ENCODE measurements around the gene GPHN. TPM values are rescaled to one million over a fixed set of nuclear protein-coding genes. Genes with fewer than 3 reads are reported as not detected.
"Not testable (repeated sequence)": the region's sequence is repeated elsewhere in the genome, so short reads cannot be mapped to it uniquely, and the experiment has no call there.

The GPHN gene
- total RNA-seq, 2 donors from 2014 or later: 21.3 to 24.9 TPM

DNA sequence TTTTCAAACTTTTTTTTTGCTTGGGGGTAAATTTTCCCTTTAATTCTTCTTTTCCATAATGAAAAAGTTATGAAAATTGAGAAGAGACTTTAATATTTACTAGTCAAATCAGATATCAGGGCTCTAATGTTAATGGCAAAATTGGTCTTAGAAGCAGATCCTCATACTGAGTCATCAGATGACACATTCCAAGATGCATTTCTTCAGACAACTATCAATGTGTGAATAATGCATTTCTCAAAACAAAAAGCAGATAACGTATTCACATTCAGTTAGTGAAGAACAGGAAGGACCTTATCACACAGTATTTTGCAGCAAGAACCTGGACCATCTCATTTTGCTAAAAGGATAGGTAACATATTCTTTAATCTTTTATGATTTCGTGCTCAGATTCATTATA is 130.7 kb downstream of the GPHN start:
- DNase-seq (ENCODE audit: low spot score): no peak
- intact Hi-C loops (cut with DNase I): no loop called here

DNA sequence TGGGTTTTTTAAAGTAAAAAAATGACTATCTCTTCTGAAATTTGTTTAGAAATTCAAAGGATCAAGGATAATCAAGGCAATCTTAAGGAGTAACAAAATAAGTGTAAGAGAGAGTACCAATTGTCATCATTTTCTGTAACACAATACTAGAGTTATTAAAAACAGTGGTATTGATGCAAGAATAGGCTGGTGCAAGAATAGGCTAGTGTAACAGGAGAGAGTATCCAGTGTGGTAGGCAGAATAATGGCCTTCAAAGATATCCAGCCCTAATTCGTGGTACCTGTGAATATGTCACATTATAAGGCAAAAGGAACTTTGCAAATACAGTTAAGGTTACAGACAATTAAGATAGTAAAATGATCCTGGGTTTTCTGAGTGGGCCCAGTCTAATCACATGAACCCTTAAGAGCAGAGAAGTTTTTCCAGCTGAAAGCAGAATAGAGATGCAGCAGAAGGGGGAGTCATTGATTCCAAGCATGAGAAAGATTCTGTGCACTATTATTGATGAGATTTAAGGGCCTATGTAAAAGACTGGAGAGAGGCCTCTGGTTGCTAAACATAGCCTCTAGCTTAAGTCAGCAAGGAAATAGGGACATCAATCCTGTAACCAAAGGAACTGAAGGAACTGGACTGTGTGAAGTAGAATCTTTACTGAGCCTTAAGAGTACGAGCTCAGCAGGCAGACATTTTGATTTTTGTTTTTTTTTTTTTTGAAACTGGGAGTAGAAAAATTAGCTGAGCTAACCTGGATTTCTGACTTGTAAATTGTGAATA is 134.1 kb downstream of the GPHN start:
- intact Hi-C loops (cut with DNase I): no loop called here
- DNase-seq (ENCODE audit: low spot score): no peak

GRCh38 chr14:66643344-66643743 is 135.4 kb downstream of the GPHN start:
- no peak for DNase-seq (ENCODE audit: low spot score)
- intact Hi-C loops (cut with DNase I): no loop called here

- intact Hi-C loops (cut with DNase I): no loop called here
- DNase-seq (ENCODE audit: low spot score): no peak
Measured at GRCh38 chr14:66645716-66646115, 137.8 kb downstream of the GPHN start.

GRCh38 chr14:66649498-66649897 is 141.6 kb downstream of the GPHN start:
- intact Hi-C loops (cut with DNase I): no loop called here
- DNase-seq (ENCODE audit: low spot score): no peak

- no peak for DNase-seq (ENCODE audit: low spot score)
- intact Hi-C loops (cut with DNase I): no loop called here
Measured at GRCh38 chr14:66650491-66650911, 142.6 kb downstream of the GPHN start.

DNA sequence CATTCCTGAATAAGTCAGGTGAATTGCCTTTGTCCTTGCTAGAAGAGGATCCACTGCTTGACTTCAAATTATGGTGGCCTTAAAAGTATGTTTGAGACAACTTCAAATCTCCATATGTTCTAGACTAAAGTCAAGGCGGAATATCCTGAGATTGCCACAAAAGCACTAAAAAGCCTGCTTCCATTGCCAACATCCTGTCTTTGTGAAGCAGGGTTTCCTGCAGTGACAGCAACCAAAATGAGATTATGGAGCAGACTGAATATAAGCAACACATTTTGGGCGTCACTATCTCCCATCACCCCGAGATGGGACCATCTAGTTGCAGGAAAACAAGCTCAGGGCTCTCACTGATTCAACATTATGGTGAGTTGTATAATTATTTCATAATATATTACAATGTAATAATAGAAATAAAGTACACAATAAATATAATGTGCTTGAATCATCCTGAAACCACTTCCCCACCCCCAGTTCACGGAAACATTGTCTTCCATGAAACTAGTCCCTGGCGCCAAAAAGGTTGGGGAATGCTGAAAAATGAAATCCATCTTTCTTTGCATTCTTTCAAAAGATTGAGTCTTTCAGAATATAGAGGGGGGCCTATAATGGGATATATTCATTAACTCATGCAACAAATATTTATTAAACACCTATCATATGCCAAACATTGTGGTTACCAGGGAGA is 143.7 kb downstream of the GPHN start:
- DNase-seq (ENCODE audit: low spot score): no peak
- intact Hi-C loops (cut with DNase I): no loop called here

DNA sequence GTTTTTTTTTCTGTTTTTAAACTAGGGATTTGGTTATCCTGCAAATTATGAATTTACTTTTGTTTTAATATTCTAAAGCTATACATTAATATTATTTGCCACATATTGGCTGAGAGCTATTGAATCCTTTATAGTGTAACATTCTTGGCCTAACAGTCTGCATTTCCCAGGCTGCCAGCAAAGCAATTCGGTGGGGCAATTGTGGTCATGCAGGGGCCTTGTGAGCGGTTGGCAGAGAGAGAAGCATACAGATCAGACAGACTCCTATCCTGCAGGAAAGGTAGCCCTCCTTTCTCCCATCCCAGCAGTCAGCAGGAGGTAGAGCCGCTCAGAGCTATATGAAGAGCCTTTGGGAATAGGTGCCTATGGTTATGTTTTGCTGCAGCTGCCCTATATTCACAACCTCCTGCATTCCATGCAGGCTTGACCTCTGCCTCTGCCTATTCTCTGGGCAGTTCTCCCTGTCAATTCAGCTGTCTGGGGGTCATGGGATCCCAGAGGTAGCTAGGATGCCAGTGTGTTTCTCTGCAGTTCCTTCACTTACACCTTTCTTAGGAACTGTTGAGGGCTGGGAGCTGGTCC is 144.7 kb downstream of the GPHN start:
- DNase-seq (ENCODE audit: low spot score): no peak
- intact Hi-C loops (cut with DNase I): no loop called here

GRCh38 chr14:66657780-66658179 is 149.8 kb downstream of the GPHN start:
- no peak for DNase-seq (ENCODE audit: low spot score)
- intact Hi-C loops (cut with DNase I): no loop called here

DNA sequence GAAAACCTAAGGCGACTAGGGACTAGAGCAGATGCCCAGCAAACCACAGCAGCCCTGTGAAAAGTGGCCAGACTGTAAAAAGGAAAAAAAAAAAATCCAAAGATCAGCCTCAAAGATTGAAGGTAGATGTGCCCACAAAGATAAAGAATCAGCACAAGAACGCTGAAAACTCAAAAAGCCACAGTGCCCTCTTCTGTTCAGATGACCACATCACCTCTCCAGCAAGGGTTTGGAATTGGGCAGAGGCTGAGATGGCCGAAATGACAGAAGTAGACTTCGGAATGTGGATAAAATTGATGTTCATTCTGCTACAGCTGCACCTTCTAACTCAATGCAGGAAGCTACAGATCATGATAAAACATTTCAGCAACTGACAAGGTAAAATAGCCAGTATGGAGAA is 154.4 kb downstream of the GPHN start:
- intact Hi-C loops (cut with DNase I): no loop called here
- no peak for DNase-seq (ENCODE audit: low spot score)

- DNase-seq (ENCODE audit: low spot score): no peak
- intact Hi-C loops (cut with DNase I): no loop called here
Measured at GRCh38 chr14:66677780-66678179, 169.8 kb downstream of the GPHN start.

DNA sequence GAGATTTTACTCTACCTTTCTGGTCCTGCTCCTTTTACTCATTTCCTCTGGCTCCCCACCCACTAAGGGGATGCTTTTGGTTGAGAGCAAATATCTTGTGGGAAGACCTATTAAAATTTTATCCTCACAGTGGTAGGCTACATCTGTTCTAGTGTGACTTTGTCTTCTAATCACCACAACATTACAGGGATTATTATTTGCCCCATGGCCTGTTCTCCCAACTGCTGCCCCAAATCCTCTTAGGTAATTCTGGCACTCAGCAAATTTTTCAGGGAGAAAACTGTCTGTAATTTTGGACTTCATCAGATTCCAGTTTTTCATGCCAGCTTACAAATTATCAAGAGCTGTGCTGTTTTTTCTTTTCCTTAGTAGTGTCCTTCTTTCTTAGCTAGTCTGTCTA is 172.3 kb downstream of the GPHN start:
- DNase-seq (ENCODE audit: low spot score): no peak
- intact Hi-C loops (cut with DNase I): no loop called here

- no peak for DNase-seq (ENCODE audit: low spot score)
- intact Hi-C loops (cut with DNase I): no loop called here
Measured at GRCh38 chr14:66696326-66696725, 188.4 kb downstream of the GPHN start.

DNA sequence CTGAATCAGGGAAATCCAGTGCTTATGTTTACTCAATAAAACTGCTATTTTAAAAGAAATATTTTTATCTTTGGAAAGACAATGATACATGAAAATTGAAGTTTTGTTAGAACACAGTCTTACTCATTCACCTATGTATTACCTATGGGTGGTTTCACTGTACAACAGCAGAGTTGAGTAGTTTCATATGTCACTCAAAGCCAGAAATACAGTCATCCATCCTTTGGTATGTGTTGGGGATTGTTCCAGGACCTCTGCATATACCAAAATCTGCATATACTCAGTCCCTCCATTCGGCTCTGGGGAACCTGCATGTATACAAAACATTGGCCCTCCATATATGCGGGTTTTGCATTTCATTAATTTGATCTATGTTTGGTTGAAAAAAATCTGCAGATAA is 190.6 kb downstream of the GPHN start:
- intact Hi-C loops (cut with DNase I): no loop called here
- no peak for DNase-seq (ENCODE audit: low spot score)

GRCh38 chr14:66701813-66702212 is 193.9 kb downstream of the GPHN start:
- intact Hi-C loops (cut with DNase I): no loop called here
- no peak for DNase-seq (ENCODE audit: low spot score)

GRCh38 chr14:66708267-66708666 is 200.3 kb downstream of the GPHN start:
- intact Hi-C loops (cut with DNase I): no loop called here
- no peak for DNase-seq (ENCODE audit: low spot score)

GRCh38 chr14:66709291-66709690 is 201.3 kb downstream of the GPHN start:
- DNase-seq (ENCODE audit: low spot score): no peak
- intact Hi-C loops (cut with DNase I): no loop called here

- intact Hi-C loops (cut with DNase I); DNase-seq (ENCODE audit: low spot score): not testable (repeated sequence)
Measured at GRCh38 chr14:66714291-66714690, 206.3 kb downstream of the GPHN start.

GRCh38 chr14:66715313-66715712 is 207.4 kb downstream of the GPHN start:
- intact Hi-C loops (cut with DNase I); DNase-seq (ENCODE audit: low spot score): not testable (repeated sequence)

GRCh38 chr14:66716227-66716626 is 208.3 kb downstream of the GPHN start:
- intact Hi-C loops (cut with DNase I): no loop called here
- DNase-seq (ENCODE audit: low spot score): no peak
